Activated CD4-positive, alpha-beta T cell treated with anti-CD3 and anti-CD28 coated beads, Interleukin-2, amount 50 U/mL, for 16 hours (primary cell): ENCODE results near the gene NALF2.

Source experiments
- DNase-seq: peaks from one replicate; pipeline ENCODE4 v3.0.0-alpha.2; 2020

The NALF2 gene

DNA sequence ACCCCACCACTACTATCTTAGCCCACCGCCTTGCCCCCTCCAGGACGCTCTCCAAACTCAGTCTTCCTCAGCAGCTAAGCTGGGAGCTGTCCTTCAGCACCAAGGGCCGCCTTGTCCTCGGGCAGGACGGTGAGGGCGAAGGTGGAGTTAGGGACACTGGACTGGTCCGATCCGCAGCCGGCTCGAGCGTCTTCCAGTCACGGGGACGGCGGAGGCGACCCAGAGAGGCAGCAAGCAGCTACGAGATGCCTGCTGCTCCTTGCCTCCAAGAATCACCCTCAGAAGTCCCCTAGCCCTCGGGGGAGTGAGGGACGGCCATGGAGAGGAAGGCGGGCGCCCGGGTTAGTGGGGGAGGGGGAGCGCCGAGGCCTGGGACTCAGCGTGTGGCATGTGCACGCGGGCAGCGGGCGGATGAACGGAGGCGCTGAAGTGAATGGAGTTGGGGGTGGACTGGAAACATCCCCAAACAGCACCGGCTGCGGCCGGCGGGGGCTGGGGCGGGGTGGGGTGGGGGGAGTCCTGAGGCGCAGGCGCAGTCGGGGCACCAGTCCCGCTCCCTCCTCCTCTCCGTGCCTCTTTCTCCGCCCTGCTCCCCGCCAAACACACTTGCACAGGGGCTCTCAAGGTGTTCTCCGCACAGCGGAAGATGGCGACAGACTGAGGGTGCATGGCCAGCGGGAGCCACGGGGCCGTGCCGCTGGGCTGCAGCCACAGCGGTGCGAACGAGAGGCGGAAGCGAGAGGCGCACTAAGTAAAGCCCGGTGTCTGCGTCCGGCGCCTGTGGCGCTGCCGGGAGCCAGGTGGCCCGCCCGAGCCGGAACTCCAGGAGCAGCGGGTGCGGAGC, at the start of gene NALF2:
Gene NALF2, plus strand, starts transcription at position 545 of the 844 bp plus-strand sequence. CDS start 957 bp downstream, outside the sequence.
- peak; percentile 11 for DNase-seq

DNA sequence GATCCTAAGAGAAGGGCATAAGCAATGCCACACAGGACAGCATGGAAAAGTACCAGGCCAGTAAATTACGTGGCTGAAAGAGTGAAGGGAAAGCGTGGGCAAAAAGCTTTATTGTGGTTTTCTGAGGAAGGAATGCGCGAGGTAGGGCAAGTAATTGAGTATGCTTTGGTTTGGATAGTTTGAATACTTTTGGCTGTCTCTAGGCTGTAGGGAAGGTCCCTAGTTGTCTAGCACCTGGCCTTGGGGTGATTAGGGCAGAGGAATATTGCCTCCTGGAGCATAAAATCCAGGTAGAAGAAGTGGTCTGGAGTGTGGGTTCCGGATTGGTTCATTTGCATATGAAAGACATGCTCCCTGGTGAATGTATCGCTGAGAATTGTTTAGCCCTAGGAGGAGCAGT, 46.4 kb upstream of the NALF2 start:
- DNase-seq: no peak

DNA sequence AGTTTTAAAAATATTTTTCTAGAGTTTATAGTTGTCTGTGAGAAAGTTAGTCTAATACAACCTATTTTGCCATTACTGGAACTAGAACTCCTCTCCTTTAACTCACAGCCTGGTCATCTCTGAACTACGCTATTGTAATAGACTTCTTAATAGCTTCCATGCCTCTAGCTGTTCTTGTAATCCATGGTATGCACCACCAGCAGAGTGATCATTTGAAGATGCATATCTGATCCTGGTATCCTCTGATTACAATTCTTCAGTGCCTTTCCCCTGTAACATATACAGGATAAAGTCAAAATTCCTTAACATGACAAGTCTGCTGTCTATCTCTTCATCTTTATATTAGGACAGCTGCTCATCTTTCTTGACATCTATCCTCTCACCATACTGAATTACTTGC, 37.6 kb upstream of the NALF2 start:
- no peak for DNase-seq

DNA sequence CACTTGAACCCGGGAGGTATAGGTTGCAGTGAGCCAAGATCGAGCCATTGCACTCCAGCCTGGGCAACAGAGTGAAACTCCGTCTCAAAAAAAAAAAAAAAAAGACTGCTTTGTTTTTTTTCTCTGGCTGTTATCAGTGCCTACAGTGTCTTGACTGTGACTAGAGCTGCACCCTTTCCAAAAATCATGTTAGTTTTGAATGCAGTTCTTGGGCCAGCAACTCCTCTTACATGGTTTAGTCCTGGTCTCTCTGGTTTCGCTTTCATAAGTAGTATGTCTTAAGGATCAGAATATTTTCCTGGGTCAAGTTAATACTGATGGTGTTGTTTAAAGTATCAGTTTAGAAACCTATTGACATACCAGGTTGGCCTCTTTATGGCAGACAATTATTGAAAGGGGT, 34.2 kb upstream of the NALF2 start:
- DNase-seq: no peak

DNA sequence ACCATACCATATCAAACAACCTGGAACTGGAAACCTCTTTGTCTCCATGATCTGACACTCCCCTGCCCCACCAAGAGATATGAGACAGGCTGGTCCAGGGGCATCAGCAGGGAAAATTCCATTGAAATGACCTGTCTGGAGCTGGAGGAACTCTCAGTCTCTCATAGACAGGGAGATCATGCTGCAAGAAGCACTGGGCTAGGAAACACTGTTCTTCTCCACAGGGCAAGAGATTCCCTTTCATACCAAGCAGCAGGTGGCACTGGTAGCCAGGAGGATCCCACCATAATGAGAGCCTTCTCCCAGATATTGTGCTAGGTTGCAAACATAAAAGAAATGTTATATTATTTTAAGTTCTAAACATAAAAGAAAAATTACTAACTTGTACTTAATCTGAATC, 14.5 kb upstream of the NALF2 start:
- DNase-seq: no peak

DNA sequence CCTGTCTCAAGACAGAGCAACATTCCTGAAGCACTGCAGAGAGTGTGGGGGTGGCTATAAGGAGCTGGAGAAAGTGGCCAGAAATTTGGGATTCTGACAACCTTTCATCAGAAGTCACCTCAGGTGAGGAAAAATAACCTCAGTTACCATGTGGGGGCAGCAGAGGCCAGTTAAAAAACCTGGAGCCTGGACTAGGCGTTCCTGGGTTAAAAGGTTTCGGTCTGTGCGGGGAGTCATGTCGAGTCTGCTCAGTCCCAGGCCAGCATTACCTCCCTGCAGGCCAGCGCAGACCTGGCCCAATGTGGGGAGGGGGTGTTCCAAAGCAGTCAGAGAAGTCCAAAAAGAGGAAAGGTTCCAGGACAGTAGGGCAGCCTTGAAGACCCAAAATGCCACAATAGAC, 10.9 kb upstream of the NALF2 start:
- DNase-seq: peak; percentile 41

DNA sequence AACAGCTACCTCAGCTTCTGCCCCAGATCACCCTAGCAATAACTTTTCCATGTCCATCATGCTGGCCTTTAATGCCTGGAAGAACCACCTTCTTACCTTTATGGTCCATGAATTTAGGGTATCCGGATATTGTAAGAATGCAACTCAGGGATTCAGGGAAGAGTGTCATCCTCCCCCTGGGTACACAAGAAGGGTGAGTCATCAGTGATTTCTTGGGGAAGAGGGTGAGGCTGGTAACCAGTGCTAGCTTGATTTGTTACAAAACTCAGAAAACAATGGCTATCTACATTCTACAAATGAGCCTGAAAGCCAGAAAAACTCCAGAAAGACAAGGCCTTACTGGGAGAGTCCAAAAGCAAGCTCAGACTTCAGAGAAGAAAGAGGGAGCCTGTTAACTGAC, 10.4 kb upstream of the NALF2 start:
- DNase-seq: no peak

DNA sequence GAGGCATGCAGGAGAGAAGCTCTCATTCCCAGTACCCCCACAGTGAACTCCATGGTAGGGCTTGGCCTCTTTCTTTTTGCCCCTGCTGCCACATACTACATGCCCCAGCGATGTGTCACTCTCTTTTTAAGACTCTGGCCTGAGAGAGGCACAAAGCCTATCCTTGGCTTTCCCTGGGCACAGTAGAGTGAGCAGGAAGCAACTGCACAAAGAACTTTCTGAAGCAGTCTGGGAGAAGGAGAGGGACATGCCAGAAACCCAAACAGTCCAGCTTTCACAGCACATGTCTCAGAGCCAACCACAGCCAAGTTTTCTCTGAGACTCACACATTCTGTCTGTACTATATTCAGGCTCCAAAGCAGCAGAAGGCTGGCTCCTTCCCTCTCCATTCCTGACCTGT, 7.9 kb upstream of the NALF2 start:
- DNase-seq: no peak

DNA sequence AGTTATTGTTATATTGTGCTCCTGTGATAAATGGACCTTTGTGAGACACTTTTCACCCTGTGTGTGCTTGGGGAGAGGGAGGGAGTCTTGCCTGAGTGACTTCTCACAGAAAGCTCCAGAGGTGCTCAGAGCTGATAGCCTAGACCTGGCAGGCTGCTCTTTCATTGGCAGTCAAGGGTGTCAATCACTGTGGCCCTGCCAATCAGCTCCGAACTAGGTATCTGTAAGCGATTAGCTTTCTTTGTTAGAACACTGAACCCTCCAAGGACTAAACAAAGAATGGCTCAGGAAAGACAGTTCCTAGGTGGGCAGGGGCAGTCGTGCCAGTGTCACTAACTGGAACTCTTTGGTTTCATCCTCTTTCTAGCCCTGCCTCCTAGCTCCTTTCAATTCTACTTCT, 2.7 kb upstream of the NALF2 start:
- DNase-seq: no peak

DNA sequence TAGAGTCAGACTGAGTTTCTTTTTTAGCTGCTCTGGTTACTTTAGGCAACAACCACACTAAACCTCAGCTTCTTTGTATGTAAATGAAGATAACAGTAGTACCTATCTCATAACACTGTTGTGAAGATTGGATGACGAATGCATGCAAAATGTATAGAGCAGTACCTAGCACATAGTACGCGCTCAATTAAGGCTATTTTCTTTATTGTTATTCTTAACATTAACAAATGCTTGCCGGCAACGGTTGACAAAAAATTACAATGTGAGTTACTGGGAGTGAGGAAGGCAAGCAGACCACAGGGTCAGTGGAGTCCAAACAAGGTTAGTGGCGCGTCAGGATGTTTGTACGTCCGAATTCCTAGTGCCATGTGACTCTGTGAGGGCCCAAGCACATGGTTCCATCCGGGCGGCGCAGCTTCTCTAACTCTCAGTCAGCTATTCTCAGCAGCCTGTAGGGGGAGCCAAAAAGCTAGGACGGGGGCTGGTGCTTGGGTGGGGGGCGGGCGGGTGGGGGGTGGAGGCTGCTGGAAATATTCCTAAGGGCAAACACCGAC, 821 bp upstream of the NALF2 start:
- peak; percentile 7 for DNase-seq

DNA sequence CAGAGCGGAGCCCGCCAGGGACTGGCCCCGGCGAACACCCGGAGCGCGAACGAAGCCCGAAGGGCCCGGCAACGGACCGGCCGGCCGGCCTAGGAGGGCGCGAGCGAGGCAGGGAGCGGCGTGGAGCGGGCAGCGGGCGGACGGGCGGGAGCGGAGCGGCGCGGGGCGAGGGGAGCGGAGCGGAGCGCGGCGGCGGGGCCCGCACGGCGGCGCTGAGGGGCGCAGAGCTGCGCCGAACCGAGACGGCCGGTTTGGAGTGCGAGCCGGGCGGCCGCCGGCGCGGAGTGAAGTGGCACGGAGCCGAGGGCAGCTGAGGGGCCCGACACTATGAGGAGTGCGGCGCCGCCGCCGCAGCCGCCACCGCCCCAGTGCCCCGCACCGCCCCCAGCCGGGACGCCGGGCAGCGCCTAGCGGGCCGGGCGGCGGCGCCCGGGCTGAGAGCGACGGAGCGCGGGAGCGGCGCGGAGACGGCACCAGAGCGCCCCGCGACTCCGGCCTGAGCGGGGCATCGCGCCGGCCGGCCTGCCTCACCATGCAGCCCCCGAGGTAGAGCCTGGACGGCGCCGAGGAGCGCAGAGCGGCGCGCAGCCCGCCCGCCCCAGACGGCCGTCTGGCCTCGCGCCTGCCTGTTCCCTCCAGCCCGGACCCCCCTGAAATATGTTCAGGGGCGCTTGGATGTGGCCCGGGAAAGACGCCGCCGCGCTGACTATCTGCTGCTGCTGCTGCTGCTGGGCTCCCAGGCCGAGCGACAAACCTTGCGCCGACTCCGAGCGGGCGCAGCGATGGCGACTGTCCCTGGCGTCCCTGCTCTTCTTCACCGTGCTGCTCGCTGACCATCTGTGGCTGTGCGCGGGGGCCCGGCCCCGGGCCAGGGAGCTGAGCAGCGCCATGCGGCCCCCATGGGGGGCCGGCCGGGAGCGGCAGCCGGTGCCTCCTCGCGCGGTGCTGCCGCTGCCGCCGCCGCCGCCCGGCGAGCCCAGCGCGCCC, 793 bp downstream of the NALF2 start:
- DNase-seq: no peak

DNA sequence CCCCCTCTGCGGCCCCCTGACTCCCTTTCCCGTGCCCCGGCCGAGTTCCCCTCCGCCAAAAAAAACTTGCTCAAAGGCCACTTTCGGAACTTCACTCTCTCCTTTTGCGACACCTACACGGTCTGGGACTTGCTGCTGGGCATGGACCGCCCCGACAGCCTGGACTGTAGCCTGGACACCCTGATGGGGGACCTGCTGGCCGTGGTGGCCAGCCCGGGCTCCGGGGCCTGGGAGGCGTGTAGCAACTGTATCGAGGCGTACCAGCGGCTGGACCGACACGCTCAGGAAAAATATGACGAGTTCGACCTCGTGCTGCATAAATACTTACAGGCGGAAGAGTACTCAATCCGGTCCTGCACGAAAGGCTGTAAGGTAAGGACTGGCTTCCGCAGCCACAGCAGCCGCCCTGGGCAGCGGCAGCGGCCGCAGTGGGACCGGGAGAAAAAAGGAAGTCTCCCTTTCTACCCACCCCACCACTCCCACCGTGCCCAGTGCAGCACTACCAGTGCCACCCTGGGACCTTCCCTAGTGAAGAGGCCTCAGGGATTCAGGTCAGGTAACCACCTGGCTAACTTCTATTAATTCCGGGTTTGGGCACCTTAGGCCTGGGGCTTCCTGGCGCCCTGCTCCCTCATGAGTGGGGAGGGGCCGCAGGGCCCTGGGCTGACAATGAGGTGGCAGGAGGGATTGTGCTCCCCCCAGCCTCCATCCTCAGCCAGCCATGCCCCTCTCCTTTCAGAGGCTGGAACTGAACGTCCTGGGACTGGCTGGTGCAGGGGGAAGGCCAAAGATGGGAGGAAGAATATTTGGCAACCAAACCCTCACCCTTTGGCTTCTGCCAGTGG, 1.9 kb downstream of the NALF2 start:
- DNase-seq: no peak

DNA sequence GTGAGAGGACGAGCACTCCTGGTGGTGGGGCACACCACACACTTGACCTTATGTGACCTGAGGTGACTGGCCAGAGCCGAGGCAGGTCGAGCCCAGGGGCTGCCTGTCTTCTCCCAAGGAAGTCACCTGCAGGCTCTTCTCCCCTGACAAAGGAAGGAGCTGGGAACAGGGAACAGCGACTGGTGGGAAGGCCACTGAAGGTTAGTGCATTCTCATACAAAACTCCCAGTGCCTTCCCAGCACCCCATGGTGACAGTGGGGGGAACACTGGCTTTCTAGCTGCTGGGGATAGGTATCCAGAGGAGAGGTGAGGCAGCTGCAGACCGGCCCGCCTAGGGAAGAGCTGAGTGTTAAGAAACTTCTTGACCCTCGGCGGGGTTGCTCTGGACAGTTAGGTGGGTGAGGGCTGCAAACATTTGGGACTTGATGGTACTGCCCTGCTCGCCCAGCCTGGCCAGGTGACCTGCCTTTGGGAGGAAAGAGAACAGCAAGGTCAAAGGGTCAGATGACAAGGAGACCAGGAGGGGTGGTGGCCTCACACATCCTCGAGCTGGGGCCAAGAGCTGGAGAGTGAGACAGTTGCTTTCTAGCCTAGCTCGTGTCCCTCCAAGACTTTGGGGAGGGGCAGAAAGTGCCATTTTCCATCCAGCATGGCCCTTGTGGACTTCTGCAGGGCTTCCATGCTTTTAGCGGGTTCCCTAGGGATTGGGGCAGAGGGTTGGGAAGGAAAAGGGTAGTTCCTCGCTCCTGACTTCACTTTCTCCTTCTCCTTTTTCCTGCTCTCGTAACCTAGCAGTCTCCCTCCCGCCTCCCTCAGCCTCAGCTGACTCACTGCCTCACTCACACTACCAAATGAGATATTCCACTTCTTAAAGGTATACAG, 2.7 kb downstream of the NALF2 start:
- DNase-seq: no peak

DNA sequence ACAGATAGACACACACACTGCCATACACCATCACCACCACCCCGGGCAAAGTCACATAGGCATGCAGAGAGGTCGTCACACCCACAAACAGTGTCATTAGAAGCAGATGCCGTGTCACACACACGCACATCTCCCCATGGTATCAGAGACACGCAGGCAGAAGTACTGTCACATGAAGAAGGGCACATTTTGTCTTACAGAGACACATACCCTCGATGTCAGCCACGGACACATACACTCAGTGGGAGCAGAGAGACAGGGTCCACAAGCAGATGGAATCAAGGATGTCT, 3.3 kb downstream of the NALF2 start:
- no peak for DNase-seq

DNA sequence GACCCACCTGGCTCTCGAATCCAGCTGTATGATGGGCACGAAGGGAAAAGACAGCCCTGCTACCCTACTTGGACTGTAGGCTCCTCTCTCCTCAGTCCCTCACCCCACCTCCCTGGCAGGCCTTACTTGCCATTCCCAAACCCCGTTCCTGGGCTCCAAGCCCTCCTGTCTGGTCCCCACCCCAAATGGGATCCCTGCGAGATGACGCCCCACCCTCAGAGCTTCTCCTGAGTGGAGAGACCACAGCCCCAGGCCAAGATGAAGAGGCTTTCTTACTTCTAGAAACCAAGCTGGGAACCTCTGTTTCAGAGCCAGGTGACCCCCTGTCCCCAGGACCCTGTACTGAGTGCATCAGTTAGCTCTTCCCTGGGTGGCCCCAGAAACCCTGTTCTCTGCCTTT, 4.5 kb downstream of the NALF2 start:
- no peak for DNase-seq

DNA sequence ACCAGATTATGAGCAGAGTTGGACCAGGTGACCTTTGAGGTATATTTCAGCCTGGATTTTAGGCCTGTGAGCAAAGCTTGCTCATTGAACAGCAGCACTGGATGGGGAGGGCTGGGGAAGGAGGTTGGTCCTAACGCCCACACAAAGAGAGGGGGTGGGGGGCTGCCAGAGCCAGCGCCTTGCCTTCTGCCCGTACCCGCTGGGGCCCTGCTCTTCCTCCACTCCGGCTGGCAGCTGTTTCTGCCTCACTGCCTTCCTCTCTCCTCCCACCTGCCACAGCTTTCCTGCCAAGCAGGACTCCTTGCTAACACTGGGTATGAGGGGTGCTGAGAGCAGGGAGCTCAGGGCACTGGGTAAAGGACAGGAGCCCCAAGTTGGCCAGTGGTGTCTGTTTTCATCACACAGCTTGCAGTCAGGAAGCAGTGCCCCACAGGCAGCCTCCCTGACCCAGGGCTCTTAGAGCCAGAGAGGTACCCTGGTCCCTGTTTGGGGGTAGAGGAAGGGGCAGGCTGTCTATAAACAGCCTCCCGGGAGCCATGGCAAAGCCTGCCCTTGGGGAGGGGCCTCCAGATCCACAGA, 6.1 kb downstream of the NALF2 start:
- no peak for DNase-seq

DNA sequence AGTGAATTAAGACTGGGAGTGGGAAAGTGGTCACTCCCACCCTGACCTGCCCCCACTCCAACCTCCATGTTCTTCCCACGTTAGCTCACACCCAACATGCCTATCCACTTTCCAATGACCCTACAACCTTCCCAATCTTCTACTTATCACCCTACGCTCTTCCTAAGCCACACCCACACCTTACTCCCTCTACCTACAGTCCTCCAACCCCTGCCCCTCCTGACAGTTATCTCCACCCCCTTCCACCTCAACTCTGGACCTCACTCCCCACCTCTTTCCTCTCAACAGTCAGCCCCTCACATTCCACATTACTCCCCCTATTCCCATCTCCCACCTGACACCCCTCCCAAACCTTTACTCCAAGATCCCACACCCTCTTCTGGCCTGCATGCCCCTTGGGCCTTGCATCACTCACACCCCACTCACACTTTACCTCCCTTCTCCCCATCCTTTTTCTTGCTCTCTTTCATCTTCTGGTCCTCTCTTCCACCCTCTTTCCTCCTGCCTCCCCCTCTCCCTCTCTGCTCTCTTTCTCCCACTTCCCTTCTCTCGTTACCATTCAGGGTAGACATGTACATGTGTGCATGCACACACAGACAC, 6.9 kb downstream of the NALF2 start:
- no peak for DNase-seq

DNA sequence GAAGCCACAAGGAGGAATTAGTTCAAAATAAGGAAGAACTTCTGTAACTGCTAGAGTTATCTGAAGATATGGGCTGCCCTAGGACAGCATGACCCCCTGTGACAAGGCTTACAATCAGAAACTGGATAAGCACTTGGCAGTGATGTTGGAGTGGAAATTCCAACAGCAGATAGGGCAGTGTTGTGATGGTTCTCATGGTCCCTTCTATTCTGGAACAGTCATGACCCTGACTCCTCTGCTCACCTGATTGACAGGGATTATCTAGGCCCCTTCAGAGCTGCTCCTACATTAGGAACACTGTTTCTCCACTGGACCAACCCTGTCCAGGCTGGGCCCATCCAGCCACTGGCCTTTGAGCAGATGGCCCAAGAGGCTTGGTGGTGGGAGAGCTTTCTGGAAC, 17.9 kb downstream of the NALF2 start:
- no peak for DNase-seq

DNA sequence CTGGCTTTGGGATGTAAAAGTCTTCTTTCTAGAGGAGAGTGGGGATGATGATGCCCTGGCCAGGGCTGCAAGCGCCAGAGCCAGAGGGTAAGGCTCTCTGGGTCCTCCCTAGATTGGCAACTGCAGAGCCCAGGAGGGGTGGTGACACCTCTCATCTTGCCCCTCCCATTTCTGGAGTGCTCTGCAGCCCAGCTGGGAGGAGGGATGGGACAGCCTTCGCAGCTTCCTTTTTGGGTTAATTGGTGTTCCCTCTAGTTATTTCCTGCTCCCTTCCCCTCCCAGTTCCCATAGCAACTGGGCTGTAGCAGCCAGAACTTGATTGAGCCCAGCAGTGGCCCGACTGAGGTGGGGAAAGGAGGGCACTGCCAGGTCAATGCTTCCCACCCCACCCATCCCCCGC, 19.2 kb downstream of the NALF2 start:
- DNase-seq: no peak

DNA sequence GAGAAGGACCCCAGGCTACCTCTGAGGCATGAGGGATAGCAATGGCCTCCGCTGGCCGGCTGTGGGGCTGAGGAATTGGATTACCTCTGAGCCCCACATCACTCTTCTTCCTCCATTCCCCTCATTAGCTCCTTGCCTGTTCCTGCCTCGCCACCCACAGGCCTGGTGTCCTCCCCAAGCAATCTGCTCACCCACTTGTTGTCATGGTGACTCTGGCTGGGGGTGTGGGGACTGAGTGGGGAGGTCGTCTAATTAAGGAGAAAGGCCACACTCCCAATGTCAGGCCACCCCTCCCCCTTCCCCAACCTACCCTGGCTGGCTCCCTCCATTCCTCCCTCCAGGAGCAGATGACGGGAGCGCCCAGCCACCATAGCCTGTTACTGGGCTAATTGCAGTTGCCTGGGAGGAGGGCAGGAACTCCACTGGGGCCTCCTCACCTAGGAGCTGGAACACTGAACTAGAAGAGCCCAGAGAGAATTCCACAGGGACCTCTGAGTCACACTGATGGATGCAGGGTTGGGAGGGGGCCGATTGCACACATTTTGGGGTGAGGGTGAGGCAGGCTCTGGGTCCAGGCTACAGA, 20.7 kb downstream of the NALF2 start:
- no peak for DNase-seq

DNA sequence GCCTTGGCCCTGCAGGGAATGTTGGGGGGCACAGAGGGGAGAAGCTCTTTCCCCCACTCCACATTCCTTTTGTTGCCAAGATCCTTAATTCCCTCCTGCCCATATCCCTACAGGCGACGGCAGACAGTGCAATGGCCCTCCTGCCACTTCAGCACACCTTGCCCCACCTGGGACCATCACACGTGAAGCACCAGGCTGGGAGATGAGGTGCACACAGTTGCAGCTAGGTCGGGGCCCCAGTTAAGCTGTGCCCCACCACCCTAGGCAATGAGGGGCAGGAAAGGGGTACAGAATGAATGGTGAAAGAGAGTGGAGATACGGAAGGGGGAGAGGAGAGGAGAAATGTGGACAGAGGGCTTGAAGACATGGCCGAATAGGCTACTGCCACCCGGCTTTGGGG, 26.2 kb downstream of the NALF2 start:
- DNase-seq: no peak
